HepG2 (cell line): ENCODE measurements around the gene PDZD7. TPM values are rescaled to one million over a fixed set of nuclear protein-coding genes. Genes with fewer than 3 reads are reported as not detected.

ENCODE experiments used
- ADNP ChIP-seq: sonication (generic); formaldehyde crosslinking; IDR thresholded peaks from 2 replicates; pipeline ENCODE4 v1.4.0; 2020; ENCODE audit warnings: missing genetic modification reagents
- PAWR ChIP-seq: sonication (generic); formaldehyde crosslinking; IDR thresholded peaks from 2 replicates; pipeline ENCODE4 v1.4.0; 2020; ENCODE audit warnings: missing genetic modification reagents, mild to moderate bottlenecking, borderline replicate concordance
- POGZ ChIP-seq: sonication (generic); formaldehyde crosslinking; IDR thresholded peaks from 2 replicates; pipeline ENCODE4 v1.4.0; 2020; ENCODE audit warnings: mild to moderate bottlenecking, missing genetic modification reagents
- REL ChIP-seq: sonication (generic); formaldehyde crosslinking; conservative IDR thresholded peaks from 2 replicates; pipeline ENCODE4 v1.8.0; 2022; ENCODE audit warnings: mild to moderate bottlenecking, missing genetic modification reagents, moderate library complexity
- SAP130 ChIP-seq: IDR thresholded peaks from 2 replicates; pipeline ENCODE4 v1.6.1; 2016; ENCODE audit warnings: low read depth
- SRSF4 ChIP-seq: fragments of 200-400 bp; formaldehyde crosslinking; IDR thresholded peaks from one replicate; pipeline ENCODE4 v1.6.1; 2018; ENCODE audit warnings: mild to moderate bottlenecking, low read depth, low read length, moderate library complexity; ENCODE audit not compliant: poor library complexity, severe bottlenecking
- ZFP37 ChIP-seq: sonication (generic); formaldehyde crosslinking; IDR thresholded peaks from 2 replicates; pipeline ENCODE4 v1.4.0; 2020; ENCODE audit warnings: missing genetic modification reagents, borderline replicate concordance
- ZNF468 ChIP-seq: sonication (generic); formaldehyde crosslinking; IDR thresholded peaks from 2 replicates; pipeline ENCODE4 v1.8.0; 2022; ENCODE audit warnings: mild to moderate bottlenecking, moderate library complexity, missing genetic modification reagents
- ZNF510 ChIP-seq: sonication (generic); formaldehyde crosslinking; IDR thresholded peaks from 2 replicates; pipeline ENCODE4 v1.4.0; 2020; ENCODE audit warnings: low read depth, mild to moderate bottlenecking, missing genetic modification reagents
- polyA plus RNA-seq, 8 experiments: library from polyadenylated mRNA; depleted of rRNA in 3 of 8; stranded (reverse) in 7 of 8; unstranded in 1 of 8; fragments of >200 nt; fragmentation: Illumina TruSeq in 4 of 8; extraction: Trizol in 4 of 8; gene quantifications; 2 replicates each; pipeline versions ENCODE4 v1.2.1 to v1.2.3, GENCODE V29; 2011 to 2016; ENCODE audit warnings: low read depth in 4 of 8, missing spikeins in 1 of 8, mixed read lengths in 1 of 8; ENCODE audit not compliant: insufficient read depth in 1 of 8
- total RNA-seq, 5 experiments: library from RNA; depleted of rRNA; stranded (reverse); fragments of >200 nt; fragmentation: Illumina TruSeq; extraction: Trizol; gene quantifications; 2 replicates each; pipeline ENCODE4 v1.2.3, GENCODE V29; 2016; ENCODE audit warnings: low read depth in 1 of 5
- TF ChIP-seq, protein P1 (sequence below): sonication (generic); formaldehyde crosslinking; IDR thresholded peaks from 2 replicates; pipeline ENCODE4 v1.9.0; 2021; ENCODE audit warnings: missing genetic modification reagents, borderline replicate concordance
- TF ChIP-seq, protein P2 (sequence below): sonication (generic); formaldehyde crosslinking; IDR thresholded peaks from 2 replicates; pipeline ENCODE4 v1.4.0; 2020; ENCODE audit warnings: mild to moderate bottlenecking, missing genetic modification reagents
- TF ChIP-seq, protein P3 (sequence below), 2 experiments: sonication (generic) in 1 of 2; formaldehyde crosslinking in 1 of 2; IDR thresholded peaks; 2 replicates each; pipeline versions ENCODE4 v1.6.1 to v1.9.0; 2014 to 2022; ENCODE audit warnings: antibody characterized with exemption in 1 of 2, borderline replicate concordance in 1 of 2, inconsistent platforms in 1 of 2, low read depth in 1 of 2, missing genetic modification reagents in 1 of 2
- TF ChIP-seq, protein P4 (sequence below): IDR thresholded peaks from 2 replicates; pipeline ENCODE4 v1.6.1; 2016
- TF ChIP-seq, protein P5 (sequence below): sonication (generic); formaldehyde crosslinking; IDR thresholded peaks from 2 replicates; pipeline ENCODE4 v1.4.0; 2020; ENCODE audit warnings: missing genetic modification reagents, borderline replicate concordance

The PDZD7 gene
- total and polyA plus RNA-seq, 2 of the 13 experiments (the other 11 are each of a cell fraction or from before 2014, with no cell fraction given): 0.58 to 0.73 TPM

DNA sequence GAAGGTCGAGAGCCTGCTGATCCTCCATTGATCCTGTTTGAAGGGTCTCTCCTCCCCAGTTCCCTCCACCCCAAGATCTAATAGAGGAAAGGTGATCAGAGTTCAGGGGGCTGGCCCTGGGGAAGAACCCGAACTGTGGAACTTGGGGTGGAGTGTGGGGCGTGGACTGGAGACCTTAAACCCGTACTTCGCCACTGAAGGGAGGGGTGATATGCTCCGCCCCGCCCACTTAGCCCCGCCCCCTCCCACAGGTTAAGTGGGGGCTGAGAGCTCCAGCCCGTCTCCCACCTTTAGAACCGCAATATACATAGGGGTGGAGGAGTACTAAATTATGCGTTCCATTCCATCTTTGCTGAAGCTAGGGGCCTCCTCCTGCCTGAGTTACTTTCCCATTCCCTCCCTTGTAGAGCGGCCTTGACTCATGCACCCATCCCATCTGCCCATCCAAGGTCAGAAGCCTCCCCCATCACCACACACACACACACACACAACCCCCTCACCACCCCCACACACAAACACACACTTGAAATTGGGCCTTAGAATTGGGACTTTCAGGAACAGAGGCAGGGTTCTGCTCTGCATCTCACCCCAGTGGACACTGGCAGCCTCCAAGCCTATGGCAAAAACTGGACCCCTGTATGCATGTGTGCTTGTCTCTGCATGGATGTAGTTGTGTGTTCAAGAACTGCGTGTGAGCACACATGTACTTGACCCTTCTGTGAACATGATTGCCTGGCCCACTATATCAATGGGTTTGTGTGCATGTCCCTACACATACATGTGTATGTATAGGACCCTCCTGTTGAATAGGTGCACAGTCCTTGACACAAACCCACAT is 60.6 kb downstream of the PDZD7 start (continued):
- TF ChIP-seq, protein P1, sequence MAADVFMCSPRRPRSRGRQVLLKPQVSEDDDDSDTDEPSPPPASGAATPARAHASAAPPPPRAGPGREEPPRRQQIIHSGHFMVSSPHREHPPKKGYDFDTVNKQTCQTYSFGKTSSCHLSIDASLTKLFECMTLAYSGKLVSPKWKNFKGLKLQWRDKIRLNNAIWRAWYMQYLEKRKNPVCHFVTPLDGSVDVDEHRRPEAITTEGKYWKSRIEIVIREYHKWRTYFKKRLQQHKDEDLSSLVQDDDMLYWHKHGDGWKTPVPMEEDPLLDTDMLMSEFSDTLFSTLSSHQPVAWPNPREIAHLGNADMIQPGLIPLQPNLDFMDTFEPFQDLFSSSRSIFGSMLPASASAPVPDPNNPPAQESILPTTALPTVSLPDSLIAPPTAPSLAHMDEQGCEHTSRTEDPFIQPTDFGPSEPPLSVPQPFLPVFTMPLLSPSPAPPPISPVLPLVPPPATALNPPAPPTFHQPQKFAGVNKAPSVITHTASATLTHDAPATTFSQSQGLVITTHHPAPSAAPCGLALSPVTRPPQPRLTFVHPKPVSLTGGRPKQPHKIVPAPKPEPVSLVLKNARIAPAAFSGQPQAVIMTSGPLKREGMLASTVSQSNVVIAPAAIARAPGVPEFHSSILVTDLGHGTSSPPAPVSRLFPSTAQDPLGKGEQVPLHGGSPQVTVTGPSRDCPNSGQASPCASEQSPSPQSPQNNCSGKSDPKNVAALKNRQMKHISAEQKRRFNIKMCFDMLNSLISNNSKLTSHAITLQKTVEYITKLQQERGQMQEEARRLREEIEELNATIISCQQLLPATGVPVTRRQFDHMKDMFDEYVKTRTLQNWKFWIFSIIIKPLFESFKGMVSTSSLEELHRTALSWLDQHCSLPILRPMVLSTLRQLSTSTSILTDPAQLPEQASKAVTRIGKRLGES: no peak
- TF ChIP-seq ADNP (CRISPR knock-in tag) (no peak), SAP130 (CRISPR knock-in tag) (peak; percentile 41; the same call in 1 of the 2 replicates), ZNF510 (CRISPR knock-in tag) (no peak), ZNF468 (CRISPR knock-in tag) (no peak), PAWR (0 out of 2 replicates have a peak, but pooled peaks have one; percentile 3), SRSF4 (no peak), POGZ (peak; percentile 23; the same call in 1 of the 2 replicates), REL (no peak; the same call in 1 of the 2 replicates), ZFP37 (CRISPR knock-in tag) (no peak)
- TF ChIP-seq, protein P2, sequence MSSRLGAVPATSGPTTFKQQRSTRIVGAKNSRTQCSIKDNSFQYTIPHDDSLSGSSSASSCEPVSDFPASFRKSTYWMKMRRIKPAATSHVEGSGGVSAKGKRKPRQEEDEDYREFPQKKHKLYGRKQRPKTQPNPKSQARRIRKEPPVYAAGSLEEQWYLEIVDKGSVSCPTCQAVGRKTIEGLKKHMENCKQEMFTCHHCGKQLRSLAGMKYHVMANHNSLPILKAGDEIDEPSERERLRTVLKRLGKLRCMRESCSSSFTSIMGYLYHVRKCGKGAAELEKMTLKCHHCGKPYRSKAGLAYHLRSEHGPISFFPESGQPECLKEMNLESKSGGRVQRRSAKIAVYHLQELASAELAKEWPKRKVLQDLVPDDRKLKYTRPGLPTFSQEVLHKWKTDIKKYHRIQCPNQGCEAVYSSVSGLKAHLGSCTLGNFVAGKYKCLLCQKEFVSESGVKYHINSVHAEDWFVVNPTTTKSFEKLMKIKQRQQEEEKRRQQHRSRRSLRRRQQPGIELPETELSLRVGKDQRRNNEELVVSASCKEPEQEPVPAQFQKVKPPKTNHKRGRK: no peak
- TF ChIP-seq, protein P3, sequence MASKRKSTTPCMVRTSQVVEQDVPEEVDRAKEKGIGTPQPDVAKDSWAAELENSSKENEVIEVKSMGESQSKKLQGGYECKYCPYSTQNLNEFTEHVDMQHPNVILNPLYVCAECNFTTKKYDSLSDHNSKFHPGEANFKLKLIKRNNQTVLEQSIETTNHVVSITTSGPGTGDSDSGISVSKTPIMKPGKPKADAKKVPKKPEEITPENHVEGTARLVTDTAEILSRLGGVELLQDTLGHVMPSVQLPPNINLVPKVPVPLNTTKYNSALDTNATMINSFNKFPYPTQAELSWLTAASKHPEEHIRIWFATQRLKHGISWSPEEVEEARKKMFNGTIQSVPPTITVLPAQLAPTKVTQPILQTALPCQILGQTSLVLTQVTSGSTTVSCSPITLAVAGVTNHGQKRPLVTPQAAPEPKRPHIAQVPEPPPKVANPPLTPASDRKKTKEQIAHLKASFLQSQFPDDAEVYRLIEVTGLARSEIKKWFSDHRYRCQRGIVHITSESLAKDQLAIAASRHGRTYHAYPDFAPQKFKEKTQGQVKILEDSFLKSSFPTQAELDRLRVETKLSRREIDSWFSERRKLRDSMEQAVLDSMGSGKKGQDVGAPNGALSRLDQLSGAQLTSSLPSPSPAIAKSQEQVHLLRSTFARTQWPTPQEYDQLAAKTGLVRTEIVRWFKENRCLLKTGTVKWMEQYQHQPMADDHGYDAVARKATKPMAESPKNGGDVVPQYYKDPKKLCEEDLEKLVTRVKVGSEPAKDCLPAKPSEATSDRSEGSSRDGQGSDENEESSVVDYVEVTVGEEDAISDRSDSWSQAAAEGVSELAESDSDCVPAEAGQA (IDR thresholded peaks at IDR 0.05; ENCODE audit: low read depth): 0 out of 2 replicates have a peak, but pooled peaks have one; percentile 9
- TF ChIP-seq, protein P3 (CRISPR knock-in tag; IDR thresholded peaks at IDR 0.05; ENCODE audit: borderline replicate concordance): no peak
- TF ChIP-seq, protein P4, sequence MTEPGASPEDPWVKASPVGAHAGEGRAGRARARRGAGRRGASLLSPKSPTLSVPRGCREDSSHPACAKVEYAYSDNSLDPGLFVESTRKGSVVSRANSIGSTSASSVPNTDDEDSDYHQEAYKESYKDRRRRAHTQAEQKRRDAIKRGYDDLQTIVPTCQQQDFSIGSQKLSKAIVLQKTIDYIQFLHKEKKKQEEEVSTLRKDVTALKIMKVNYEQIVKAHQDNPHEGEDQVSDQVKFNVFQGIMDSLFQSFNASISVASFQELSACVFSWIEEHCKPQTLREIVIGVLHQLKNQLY: no peak
- TF ChIP-seq, protein P5, sequence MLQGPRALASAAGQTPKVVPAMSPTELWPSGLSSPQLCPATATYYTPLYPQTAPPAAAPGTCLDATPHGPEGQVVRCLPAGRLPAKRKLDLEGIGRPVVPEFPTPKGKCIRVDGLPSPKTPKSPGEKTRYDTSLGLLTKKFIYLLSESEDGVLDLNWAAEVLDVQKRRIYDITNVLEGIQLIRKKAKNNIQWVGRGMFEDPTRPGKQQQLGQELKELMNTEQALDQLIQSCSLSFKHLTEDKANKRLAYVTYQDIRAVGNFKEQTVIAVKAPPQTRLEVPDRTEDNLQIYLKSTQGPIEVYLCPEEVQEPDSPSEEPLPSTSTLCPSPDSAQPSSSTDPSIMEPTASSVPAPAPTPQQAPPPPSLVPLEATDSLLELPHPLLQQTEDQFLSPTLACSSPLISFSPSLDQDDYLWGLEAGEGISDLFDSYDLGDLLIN (CRISPR knock-in tag): no peak
